NCI-H1417 treated with DMSO at 0.1 percent for 48 hours (cell line): Measurements from ENCODE around the gene ZMIZ2.
"Not testable (repeated sequence)": the region's sequence is repeated elsewhere in the genome, so short reads cannot be mapped to it uniquely, and the experiment has no call there.

ENCODE experiments used
- DNase-seq: peaks from one replicate; lab custom pipeline; 2025; lab: John Stamatoyannopoulos, UW

ZMIZ2 gene

DNA sequence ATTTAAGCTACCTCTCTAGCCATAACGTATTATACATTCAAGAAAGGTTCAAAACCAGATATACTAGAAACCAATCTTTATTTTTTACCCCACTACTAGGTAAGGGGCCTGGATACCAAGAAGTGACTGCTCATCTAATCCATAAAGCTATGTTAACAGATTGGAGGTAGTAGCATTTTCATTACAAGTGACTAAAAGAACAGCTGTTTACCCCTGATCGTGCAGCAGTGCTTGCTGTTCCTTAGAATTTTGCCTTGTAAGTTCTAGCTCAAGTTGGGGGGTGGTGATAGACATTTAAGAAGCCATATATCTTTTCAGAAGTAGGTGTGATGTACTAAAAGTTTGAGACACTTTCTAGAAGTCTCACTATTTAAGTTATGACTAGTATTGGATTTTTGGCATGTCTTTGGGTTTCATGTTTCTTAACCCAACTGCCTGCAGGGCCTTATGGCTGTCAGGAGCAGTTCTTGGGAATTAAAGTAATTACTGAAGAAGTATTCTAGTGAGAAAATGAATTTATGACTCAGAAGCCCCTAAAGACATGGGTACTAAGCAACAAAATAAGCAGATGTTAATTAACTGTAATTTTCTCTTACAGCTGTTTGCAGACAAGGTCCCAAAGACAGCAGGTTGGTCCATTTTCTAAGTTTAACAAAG is 50.1 kb downstream of the ZMIZ2 start:
- DNase-seq, result no peak

- no peak for DNase-seq
These were observed 51.3 kb downstream of the ZMIZ2 start for GRCh38 chr7:44799939-44800338.

GRCh38 chr7:44801890-44802289 is 53.2 kb downstream of the ZMIZ2 start:
- DNase-seq, result no peak

DNA sequence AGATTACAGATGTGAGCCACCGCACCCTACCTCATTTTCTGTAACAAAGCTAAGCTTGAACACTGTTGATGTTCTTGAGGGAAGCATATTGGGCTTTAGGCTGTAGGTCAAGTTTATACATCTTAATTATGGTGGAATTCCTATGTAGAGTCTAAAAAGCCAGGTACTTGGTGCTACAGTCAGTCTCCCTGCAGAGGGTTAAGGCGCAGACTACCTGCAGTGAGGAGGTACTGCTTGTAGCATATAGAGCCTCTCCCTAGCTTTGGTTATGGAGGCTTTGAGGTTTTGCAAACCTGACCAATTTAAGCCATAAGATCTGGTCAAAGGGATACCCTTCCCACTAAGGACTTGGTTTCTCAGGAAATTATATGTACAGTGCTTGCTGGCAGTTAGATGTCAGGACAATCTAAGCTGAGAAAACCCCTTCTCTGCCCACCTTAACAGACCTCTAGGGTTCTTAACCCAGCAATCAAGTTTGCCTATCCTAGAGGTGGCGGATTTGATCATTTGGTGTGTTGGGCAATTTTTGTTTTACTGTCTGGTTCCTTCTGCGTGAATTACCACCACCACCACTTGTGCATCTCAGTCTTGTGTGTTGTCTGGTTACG is 53.9 kb downstream of the ZMIZ2 start:
- DNase-seq, result no peak

DNA sequence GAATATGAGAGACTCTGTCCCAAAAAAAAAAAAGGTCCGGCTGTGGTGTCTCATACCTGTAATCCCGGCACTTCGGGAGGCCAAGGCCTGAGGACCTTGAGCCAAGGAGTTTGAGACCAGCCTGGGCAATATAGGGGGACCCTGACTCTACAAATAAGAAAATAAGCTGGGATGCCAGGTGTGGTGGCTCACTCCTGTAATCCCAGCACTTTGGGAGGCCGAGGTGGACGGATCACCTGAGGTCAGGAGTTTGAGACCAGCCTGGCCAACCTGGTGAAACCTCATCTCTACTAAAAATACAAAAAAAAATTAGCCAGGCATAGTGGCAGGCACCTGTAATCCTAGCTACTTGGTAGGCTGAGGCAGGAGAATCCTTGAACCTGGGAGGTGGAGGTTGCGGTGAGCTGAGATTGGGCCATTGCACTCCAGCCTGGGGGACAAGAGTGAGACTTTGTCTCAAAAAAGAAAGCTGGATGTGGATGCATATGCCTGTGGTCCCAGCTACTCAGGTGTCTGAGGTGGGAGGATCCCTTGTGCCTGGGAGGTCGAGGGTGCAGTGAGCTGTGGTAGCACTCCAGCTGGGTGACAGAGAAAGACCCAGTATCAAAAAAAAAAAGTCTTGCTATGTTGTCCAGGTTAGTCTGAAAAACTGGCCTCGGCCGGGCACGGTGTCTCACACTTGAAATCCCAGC is 55.3 kb downstream of the ZMIZ2 start:
- not testable (repeated sequence) for DNase-seq

DNA sequence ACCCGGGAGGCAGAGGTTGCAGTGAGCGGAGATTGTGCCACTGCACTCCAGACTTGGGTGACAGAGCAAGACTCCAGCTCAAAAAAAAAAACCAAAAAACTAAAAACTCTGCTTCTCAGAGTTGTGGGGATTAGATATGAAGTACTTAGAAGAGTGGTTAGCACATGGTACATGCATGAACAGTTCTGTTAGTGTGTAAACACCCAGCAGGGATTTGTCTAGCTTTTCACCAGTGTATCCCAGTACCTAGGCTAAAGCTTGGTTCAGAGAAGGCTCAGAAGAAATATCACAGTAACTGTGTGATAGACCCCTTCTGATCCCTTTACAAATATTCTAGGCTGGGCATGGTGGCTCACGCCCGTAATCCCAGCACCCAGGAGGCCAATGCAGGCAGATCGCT is 57.3 kb downstream of the ZMIZ2 start:
- DNase-seq, result no peak

- no peak for DNase-seq
These were observed 60.3 kb downstream of the ZMIZ2 start for GRCh38 chr7:44808914-44809393.

GRCh38 chr7:44811093-44811492 is 62.4 kb downstream of the ZMIZ2 start:
- DNase-seq, result no peak

GRCh38 chr7:44811571-44811970 is 62.9 kb downstream of the ZMIZ2 start:
- DNase-seq, result no peak

GRCh38 chr7:44814919-44815318 is 66.3 kb downstream of the ZMIZ2 start:
- DNase-seq, result no peak

GRCh38 chr7:44819292-44819691 is 70.6 kb downstream of the ZMIZ2 start:
- no peak for DNase-seq
